BE2C (cell line): Measurements from ENCODE around the gene IQCE.
"Not testable (repeated sequence)": the region's sequence is repeated elsewhere in the genome, so short reads cannot be mapped to it uniquely, and the experiment has no call there.

ENCODE experiments used
- DNase-seq: peaks from one replicate; pipeline ENCODE4 v3.0.0-alpha.2; 2020
- H3K27me3 ChIP-seq: fragments of 250-450 bp; sonication (Bioruptor Pico); 2 replicates; pipeline ENCODE4 v1.5.1; 2020; ENCODE audit warnings: mild to moderate bottlenecking
- H3K36me3 ChIP-seq: fragments of 250-450 bp; sonication (Bioruptor Pico); 2 replicates; pipeline ENCODE4 v1.5.1; 2020; ENCODE audit warnings: mild to moderate bottlenecking
- H3K4me1 ChIP-seq: fragments of 250-450 bp; sonication (Bioruptor Pico); 2 replicates; pipeline ENCODE4 v1.5.1; 2020
- H3K4me3 ChIP-seq: 2 replicates; pipeline ENCODE4 v1.5.1; 2011; ENCODE audit warnings: low read depth, low read length
- H3K9me3 ChIP-seq: fragments of 250-450 bp; sonication (Bioruptor Pico); 2 replicates; pipeline ENCODE4 v1.5.1; 2020
- CTCF ChIP-seq: IDR thresholded peaks from 2 replicates; pipeline ENCODE4 v1.5.1; 2012; ENCODE audit warnings: mild to moderate bottlenecking, low read depth, low read length

IQCE gene

DNA sequence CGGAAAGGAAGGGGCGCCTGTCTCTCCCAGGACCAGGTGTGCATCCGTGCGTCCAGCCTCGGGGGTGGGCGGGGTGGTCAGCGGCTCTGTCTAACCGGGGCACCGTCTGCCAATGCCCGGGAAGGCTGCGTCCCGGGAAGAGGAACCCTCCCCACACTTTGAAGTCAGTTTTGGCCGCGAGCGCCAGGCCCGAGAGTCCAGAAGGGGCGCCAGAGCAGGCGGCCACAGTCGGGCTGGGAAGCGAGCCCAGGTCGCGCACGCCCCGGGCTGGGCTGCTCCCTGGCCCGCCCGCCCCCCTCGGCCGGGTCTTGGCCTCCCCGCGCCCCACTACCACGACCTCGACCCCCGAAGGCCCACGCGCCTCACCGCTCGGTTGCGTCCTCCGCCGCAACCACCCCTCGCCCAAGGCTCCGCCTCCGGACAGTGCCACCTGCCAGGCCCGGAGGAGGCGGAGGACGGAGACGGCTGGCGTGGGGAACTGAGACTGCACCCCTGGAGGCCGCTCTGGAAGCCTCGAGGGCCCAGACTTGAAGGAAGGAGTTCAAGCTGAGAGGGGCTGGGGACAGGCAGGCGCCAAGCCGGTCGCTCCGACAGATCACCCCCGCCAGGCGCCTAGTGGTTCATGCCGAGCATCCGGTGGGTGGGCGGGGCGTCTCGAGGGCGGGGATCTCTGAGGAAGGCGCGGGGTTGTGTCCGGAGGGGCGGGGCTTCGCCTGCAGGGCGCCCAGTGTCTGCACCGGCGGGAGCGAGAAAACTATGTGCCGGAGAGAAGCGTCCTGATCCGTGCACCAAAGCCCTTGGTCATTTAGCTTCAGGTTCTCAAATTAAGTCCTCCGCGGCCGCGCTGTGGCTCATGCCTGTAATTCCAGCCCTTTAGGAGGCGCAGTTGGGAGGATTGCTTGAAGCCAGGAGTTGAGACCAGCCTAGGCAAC lies 3.4 kb upstream of the IQCE start, which contains the start of gene BRAT1:
Gene BRAT1, minus strand, starts transcription at position 404 of the 932 bp plus-strand sequence. CDS start 1,093 bp downstream, outside the sequence.
- Histone ChIP-seq H3K27me3 (no peaks in the 10 kb centered on the region), H3K4me3 (peak within 1 kb of the TSS; percentile 81), H3K4me1 (no peaks in the 10 kb centered on the region), H3K9me3 (no peaks in the 10 kb centered on the region), H3K36me3 (peaks cover 6% of the 10 kb centered on the region)
- peak; percentile 42 for TF ChIP-seq CTCF
- DNase-seq = peak; percentile 100

- Histone ChIP-seq H3K27me3 (no peaks in the 10 kb centered on the region), H3K36me3 (no peaks in the 10 kb centered on the region), H3K4me1 (no peaks in the 10 kb centered on the region), H3K9me3 (no peaks in the 10 kb centered on the region), H3K4me3 (peak overlapping the region; percentile 73)
- peak; percentile 28 for DNase-seq
- TF ChIP-seq CTCF = no peak
These were observed 638 bp downstream of the IQCE start for GRCh38 chr7:2559283-2559950.

- H3K9me3 ChIP-seq, H3K36me3 ChIP-seq, H3K27me3 ChIP-seq, DNase-seq, H3K4me1 ChIP-seq, H3K4me3 ChIP-seq: not testable (repeated sequence)
These were observed 5.2 kb downstream of the IQCE start for GRCh38 chr7:2563955-2564354.

- no peak for DNase-seq
- TF ChIP-seq CTCF = no peak
- no peaks in the 10 kb centered on the region for H3K27me3 ChIP-seq
These were observed 6.3 kb downstream of the IQCE start for GRCh38 chr7:2564970-2565540.

DNA sequence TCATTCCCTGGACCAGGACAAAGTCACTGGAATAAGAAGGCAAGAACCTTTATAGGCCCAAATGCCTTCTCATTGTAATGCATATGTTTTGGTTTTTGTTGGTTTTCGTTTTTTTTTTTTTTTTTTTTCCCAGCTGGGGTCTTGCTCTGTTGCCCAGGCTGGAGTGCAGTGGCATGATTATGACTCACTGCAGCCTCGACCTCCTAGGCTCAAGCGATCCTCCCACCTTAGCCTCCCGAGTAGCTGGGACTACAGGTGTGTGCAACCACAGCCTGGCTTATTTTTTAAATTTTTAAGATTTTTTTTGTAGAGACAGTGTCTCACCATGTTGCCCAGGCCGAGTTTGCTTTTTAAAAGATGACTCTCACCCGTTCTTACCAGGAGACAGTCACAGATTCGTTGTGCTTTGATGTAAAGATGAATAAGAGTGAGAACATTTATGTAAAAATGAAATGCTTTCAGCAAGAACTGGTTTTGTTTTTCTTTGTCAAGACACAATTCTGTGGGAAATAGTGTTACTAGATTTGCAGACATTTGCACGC lies 7.6 kb downstream of the IQCE start:
- no peak for TF ChIP-seq CTCF
- H3K27me3 ChIP-seq = no peaks in the 10 kb centered on the region
- no peak overlapping the region for H3K4me3 ChIP-seq
- no peaks in the 10 kb centered on the region; the same call in 1 of the 2 replicates for H3K4me1 ChIP-seq
- DNase-seq = no peak
- H3K36me3 ChIP-seq = no peaks in the 10 kb centered on the region
- no peaks in the 10 kb centered on the region for H3K9me3 ChIP-seq

More at GRCh38 chr7:2564970-2565540, 6.3 kb downstream of the IQCE start:
- Histone ChIP-seq H3K9me3 (no peaks in the 10 kb centered on the region), H3K4me1 (no peaks in the 10 kb centered on the region; the same call in 1 of the 2 replicates), H3K36me3 (no peaks in the 10 kb centered on the region), H3K4me3 (no peak overlapping the region)

DNA sequence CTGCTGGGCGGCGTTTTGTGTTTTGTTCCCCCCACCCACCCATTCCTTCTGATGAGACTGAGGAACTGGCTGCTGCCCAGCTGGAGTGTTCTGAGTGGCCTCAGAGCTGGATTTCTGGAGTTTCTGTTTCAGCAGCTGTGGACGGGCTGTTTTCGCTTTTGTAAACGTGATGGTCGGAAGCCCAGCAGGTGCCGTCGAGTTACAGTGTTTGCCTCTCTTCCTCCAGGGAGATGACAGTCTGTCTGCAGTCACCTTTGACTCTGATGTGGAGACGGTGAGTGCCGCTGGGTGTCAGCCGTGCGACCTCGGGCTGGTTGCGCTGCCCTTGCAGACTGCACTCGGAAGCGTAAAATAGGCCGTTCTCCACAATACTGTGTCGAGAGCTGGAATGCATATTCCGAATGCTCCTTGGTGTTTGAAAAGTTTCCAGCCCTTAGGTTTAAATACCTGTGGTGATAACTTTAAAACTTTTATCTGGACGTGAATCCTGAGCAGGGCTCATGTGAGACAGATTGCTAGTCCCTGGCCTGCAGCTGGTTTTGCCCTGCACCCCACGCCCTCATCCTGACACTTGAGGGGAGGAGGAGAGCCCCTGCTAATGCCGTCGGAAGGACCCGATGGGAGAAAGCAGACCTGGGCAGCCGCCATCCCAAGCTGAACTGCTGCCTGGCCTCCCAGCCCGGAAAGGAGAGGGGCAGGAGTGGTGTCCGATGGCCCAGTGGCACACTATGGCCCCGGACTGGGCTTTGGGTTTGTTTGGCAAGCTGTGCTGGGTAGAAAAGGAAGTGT lies 8.3 kb downstream of the IQCE start:
- TF ChIP-seq CTCF = no peak
- DNase-seq = no peak
- H3K4me1 ChIP-seq = no peaks in the 10 kb centered on the region; the same call in 1 of the 2 replicates
- H3K27me3 ChIP-seq = no peaks in the 10 kb centered on the region
- no peaks in the 10 kb centered on the region for H3K9me3 ChIP-seq
- H3K4me3 ChIP-seq = no peak overlapping the region
- H3K36me3 ChIP-seq = no peaks in the 10 kb centered on the region
